Tibial nerve (tissue), 4 donors: ENCODE data around the gene TAF6. TPM values are rescaled to one million over a fixed set of nuclear protein-coding genes. Genes with fewer than 3 reads are reported as not detected.

Experiments used
- DNase-seq, 2 donors: peaks; one replicate each; pipeline ENCODE4 v3.0.0-alpha.2; 2019; ENCODE audit warnings: low spot score in 2 of 2
- H3K27ac ChIP-seq, 4 donors: fragments of 200-600 bp; sonication (generic) in 3 of 4; one replicate each; pipeline ENCODE4 v1.5.1; 2017 to 2019; ENCODE audit warnings: mild to moderate bottlenecking in 1 of 4
- H3K27me3 ChIP-seq, 2 donors: fragments of 200-600 bp; sonication (generic) in 1 of 2; one replicate each; pipeline versions ENCODE4 v1.5.1 to v1.6.0; 2017 to 2019
- H3K36me3 ChIP-seq, 3 donors: fragments of 200-600 bp; sonication (generic); one replicate each; pipeline ENCODE4 v1.5.1; 2018 to 2019
- H3K4me1 ChIP-seq, 4 donors: fragments of 200-600 bp; sonication (generic) in 3 of 4; one replicate each; pipeline ENCODE4 v1.5.1; 2017 to 2019
- H3K4me3 ChIP-seq, 4 donors: fragments of 200-600 bp; sonication (generic) in 3 of 4; one replicate each; pipeline ENCODE4 v1.5.1; 2017 to 2019; ENCODE audit warnings: mild to moderate bottlenecking in 1 of 4, moderate library complexity in 1 of 4
- H3K9me3 ChIP-seq, 4 donors: fragments of 200-600 bp; sonication (generic) in 3 of 4; one replicate each; pipeline ENCODE4 v1.5.1; 2017 to 2019
- EP300 ChIP-seq, 2 donors: sonication (generic); formaldehyde crosslinking; IDR thresholded peaks; one replicate each; pipeline ENCODE4 v1.6.1; 2017; ENCODE audit warnings: antibody characterized with exemption in 2 of 2, mild to moderate bottlenecking in 1 of 2
- POLR2A ChIP-seq, 2 donors: fragments of 450-650 bp; IDR thresholded peaks; one replicate each; pipeline ENCODE4 v1.6.1; 2017; ENCODE audit warnings: antibody characterized with exemption in 2 of 2, mild to moderate bottlenecking in 2 of 2, moderate library complexity in 2 of 2
- WGBS, 2 donors: methylation state at CpG; one replicate each; pipeline ENCODE4 v1.1.5; 2018; 5-methylcytosine and 5-hydroxymethylcytosine counted together
- total RNA-seq, 4 donors: library from RNA; depleted of rRNA; stranded (reverse); fragments of >200 nt; gene quantifications; one replicate each; pipeline ENCODE4 v1.1.0, GENCODE V29; 2016
- TF ChIP-seq, protein P1 (sequence below), 5 experiments: fragments of 200-600 bp in 3 of 5; fragments of 450-650 bp in 2 of 5; sonication (generic) in 3 of 5; IDR thresholded peaks; one replicate each; pipeline ENCODE4 v1.5.1; 2016 to 2019; ENCODE audit warnings: antibody characterized with exemption in 5 of 5, mild to moderate bottlenecking in 3 of 5, moderate library complexity in 2 of 5

TAF6 gene
- total RNA-seq, 4 donors from 2014 or later = 46.1 to 56.9 (median 54.2) TPM

DNA sequence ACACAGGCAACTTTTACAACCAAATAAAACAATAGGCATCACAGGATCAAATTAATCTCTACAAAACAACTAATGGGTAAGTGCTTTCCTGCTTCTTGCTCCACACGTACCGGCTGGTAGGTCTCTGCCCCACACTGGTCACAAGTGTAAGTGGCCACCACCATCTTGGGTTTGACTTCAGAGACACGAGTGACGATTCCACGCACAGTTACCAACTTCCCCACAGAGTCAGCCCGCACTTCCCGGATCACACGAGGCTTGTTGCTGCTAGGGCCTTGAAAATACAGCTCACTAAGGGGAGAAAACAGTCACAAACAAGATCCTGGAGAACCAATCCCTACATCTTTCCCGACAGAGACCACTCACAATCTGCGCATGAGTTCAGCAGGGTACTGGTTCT is 20.2 kb downstream of the TAF6 start:
- H3K4me1 ChIP-seq = peaks cover 0 to 37% (median 19%) of the 10 kb centered on the region in 4 donors
- TF ChIP-seq, protein P1, sequence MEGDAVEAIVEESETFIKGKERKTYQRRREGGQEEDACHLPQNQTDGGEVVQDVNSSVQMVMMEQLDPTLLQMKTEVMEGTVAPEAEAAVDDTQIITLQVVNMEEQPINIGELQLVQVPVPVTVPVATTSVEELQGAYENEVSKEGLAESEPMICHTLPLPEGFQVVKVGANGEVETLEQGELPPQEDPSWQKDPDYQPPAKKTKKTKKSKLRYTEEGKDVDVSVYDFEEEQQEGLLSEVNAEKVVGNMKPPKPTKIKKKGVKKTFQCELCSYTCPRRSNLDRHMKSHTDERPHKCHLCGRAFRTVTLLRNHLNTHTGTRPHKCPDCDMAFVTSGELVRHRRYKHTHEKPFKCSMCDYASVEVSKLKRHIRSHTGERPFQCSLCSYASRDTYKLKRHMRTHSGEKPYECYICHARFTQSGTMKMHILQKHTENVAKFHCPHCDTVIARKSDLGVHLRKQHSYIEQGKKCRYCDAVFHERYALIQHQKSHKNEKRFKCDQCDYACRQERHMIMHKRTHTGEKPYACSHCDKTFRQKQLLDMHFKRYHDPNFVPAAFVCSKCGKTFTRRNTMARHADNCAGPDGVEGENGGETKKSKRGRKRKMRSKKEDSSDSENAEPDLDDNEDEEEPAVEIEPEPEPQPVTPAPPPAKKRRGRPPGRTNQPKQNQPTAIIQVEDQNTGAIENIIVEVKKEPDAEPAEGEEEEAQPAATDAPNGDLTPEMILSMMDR (IDR thresholded peaks at IDR 0.05) = no peak
- TF ChIP-seq POLR2A (IDR thresholded peaks at IDR 0.05) (no peak), EP300 (IDR thresholded peaks at IDR 0.05) (no peak)
- H3K36me3 ChIP-seq = peaks cover 7 to 67% (median 39%) of the 10 kb centered on the region in 3 donors
- H3K27me3 ChIP-seq = no peaks in the 10 kb centered on the region
- 84 to 88% methylated on average over 10 of the region's 10 CpGs for WGBS, 2 donors
- H3K4me3 ChIP-seq = peak overlapping the region in 1 of 4 donors; percentile 85
- no peaks in the 10 kb centered on the region for H3K9me3 ChIP-seq
- DNase-seq = no peak
- no peak overlapping the region for H3K27ac ChIP-seq

DNA sequence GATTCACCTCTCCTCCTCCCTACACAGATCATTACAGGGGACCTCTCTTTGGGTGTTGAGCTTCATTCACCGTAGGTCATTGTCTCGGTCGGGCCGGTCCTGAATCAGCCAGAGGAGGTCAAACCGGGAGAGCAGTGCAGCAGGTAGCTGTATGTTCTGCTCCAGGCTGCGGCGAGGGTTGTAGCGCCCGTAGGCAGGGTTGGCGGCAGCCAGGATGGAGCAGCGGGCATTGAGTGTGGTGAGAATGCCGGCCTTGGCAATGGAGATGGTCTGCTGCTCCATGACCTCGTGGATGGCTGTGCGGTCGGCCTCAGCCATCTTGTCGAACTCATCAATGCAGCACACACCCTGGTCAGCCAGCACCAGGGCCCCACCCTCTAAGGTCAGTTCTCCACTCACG is 23.5 kb downstream of the TAF6 start:
- WGBS, 2 donors = 89 to 93% methylated on average over 17 of the region's 17 CpGs

DNA sequence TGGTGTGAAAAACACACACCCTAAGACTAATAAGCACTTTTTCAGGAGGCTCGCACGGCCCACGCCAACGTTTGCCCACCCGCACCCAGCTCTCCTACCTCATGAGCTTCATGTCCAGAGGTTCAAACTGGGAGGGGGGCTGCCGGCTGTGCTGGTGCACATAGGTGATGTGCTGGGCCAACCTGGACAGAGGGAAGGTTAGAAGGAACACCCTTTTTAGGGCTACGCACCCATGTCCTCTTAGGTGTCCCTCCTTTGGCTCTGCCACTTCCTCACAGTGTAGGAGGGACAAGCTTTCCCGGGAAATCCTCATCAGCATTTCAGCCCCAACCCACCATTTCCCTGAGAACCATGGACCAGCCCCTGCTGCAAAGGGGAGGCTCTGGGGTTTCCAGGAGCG is 23.9 kb downstream of the TAF6 start:
- no peak for TF ChIP-seq EP300 (IDR thresholded peaks at IDR 0.05)
- Histone ChIP-seq H3K36me3 (peaks cover 7 to 94% (median 49%) of the 10 kb centered on the region in 3 donors), H3K9me3 (no peaks in the 10 kb centered on the region), H3K27me3 (no peaks in the 10 kb centered on the region), H3K4me3 (no peak overlapping the region), H3K4me1 (peaks cover 0 to 39% (median 12%) of the 10 kb centered on the region in 4 donors), H3K27ac (no peak overlapping the region)
- DNase-seq = no peak
- WGBS, 2 donors = 77 to 85% methylated on average over 9 of the region's 9 CpGs

More for the DNA sequence above, 23.5 kb downstream of the TAF6 start:
- Histone ChIP-seq H3K27ac (no peak overlapping the region), H3K4me3 (no peak overlapping the region), H3K9me3 (no peaks in the 10 kb centered on the region), H3K36me3 (peaks cover 7 to 90% (median 49%) of the 10 kb centered on the region in 3 donors), H3K27me3 (no peaks in the 10 kb centered on the region), H3K4me1 (peaks cover 0 to 37% (median 12%) of the 10 kb centered on the region in 4 donors)
- no peak for DNase-seq
- TF ChIP-seq EP300 (IDR thresholded peaks at IDR 0.05) (no peak), POLR2A (IDR thresholded peaks at IDR 0.05) (no peak)
- TF ChIP-seq, protein P1 (IDR thresholded peaks at IDR 0.05) = no peak

DNA sequence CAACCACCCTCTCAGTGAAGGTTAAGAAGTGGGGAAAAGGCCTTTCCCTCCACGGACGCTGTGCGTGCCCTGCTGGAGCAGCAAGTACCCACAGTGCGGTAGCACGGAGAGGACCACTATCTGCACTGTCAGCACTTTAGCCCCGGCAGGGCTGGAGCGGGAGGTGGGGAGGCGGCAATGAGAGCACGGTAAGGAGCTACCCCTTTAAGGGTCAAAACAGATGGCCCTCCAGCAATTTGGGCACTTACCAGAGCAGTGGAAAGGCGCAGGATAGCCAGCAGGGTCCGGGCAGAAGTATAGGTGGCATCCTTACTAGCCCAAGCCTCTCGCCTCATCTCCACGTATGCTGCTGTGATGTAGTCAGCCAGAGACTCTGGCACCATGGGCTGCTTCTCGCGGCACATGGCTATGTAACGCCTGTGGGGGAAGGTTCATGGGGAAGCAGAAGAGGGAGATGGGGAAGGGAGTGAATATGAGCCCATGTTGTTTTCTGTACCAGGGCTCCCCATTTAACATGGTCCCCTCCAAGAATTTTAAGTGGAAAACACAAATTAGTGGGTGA is 25.2 kb downstream of the TAF6 start:
- H3K27me3 ChIP-seq = no peaks in the 10 kb centered on the region
- peaks cover 0 to 39% (median 4%) of the 10 kb centered on the region in 4 donors for H3K4me1 ChIP-seq
- no peak overlapping the region for H3K4me3 ChIP-seq
- TF ChIP-seq, protein P1 (IDR thresholded peaks at IDR 0.05) = no peak
- TF ChIP-seq POLR2A (IDR thresholded peaks at IDR 0.05) = no peak
- no peak for TF ChIP-seq EP300 (IDR thresholded peaks at IDR 0.05)
- H3K27ac ChIP-seq = peak overlapping the region in 1 of 4 donors; percentile 61
- no peaks in the 10 kb centered on the region for H3K9me3 ChIP-seq
- H3K36me3 ChIP-seq = peaks cover 7 to 90% (median 48%) of the 10 kb centered on the region in 3 donors
- DNase-seq = no peak
- 69 to 82% methylated on average over 16 of the region's 16 CpGs for WGBS, 2 donors

DNA sequence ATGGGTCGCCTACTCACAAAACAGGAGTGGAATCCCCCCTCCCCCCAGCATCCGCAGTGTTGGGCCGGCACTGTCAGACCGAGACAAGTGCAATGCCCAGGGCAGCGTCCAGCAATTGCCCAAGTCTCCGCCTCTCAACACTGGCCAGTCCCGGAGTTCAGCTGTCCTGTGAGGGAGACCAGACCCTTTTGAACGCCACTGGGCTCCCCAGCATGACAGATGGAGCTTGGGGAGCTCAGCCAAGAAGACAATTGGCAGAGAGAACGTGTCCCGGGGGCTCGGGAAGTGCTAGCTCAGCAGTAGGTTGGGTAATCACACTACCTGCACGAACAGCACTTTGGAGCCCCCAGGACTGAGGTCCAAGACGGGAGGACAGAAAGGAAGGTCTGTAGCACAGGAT is 25.7 kb downstream of the TAF6 start:
- Histone ChIP-seq H3K27ac (peak overlapping the region in 1 of 4 donors; percentile 61), H3K4me1 (peaks cover 0 to 34% (median 3%) of the 10 kb centered on the region in 4 donors)

More for the DNA sequence above, 25.7 kb downstream of the TAF6 start:
- WGBS, 2 donors = 51 to 52% methylated on average over 11 to 12 of the region's 13 CpGs
- TF ChIP-seq, protein P1 (IDR thresholded peaks at IDR 0.05) = no peak
- TF ChIP-seq EP300 (IDR thresholded peaks at IDR 0.05) = no peak
- no peak for TF ChIP-seq POLR2A (IDR thresholded peaks at IDR 0.05)
- H3K9me3 ChIP-seq = no peaks in the 10 kb centered on the region
- peaks cover 7 to 85% (median 43%) of the 10 kb centered on the region in 3 donors for H3K36me3 ChIP-seq
- no peak overlapping the region for H3K4me3 ChIP-seq
- no peak for DNase-seq
- no peaks in the 10 kb centered on the region for H3K27me3 ChIP-seq
